ENCODE measurements around the gene TEF. TPM values are rescaled to one million over a fixed set of nuclear protein-coding genes. Genes with fewer than 3 reads are reported as not detected.

Gene TEF
- total RNA-seq, 2 donors from 2014 or later: 12.7 to 28.9 TPM

GRCh38 chr22:41382098-41382578, 396 bp downstream of the TEF start:
- H3K27ac ChIP-seq: peak overlapping the region; percentile 98
- H3K4me1 ChIP-seq: peaks cover 9% of the 10 kb centered on the region
- no peaks in the 10 kb centered on the region for H3K9me3 ChIP-seq
- intact Hi-C loops (cut with DNase I): no loop called here
- TF ChIP-seq, protein P1, sequence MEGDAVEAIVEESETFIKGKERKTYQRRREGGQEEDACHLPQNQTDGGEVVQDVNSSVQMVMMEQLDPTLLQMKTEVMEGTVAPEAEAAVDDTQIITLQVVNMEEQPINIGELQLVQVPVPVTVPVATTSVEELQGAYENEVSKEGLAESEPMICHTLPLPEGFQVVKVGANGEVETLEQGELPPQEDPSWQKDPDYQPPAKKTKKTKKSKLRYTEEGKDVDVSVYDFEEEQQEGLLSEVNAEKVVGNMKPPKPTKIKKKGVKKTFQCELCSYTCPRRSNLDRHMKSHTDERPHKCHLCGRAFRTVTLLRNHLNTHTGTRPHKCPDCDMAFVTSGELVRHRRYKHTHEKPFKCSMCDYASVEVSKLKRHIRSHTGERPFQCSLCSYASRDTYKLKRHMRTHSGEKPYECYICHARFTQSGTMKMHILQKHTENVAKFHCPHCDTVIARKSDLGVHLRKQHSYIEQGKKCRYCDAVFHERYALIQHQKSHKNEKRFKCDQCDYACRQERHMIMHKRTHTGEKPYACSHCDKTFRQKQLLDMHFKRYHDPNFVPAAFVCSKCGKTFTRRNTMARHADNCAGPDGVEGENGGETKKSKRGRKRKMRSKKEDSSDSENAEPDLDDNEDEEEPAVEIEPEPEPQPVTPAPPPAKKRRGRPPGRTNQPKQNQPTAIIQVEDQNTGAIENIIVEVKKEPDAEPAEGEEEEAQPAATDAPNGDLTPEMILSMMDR (IDR thresholded peaks at IDR 0.05): no peak
- H3K36me3 ChIP-seq: no peaks in the 10 kb centered on the region
- H3K9ac ChIP-seq (ENCODE audit: low read depth in 2 of 2, low read length in 2 of 2): peak overlapping the region; percentile 82 to 86
- no peaks in the 10 kb centered on the region for H3K27me3 ChIP-seq
- DNase-seq: peak; percentile 74
- H3K4me3 ChIP-seq: peak overlapping the region; percentile 61

DNA sequence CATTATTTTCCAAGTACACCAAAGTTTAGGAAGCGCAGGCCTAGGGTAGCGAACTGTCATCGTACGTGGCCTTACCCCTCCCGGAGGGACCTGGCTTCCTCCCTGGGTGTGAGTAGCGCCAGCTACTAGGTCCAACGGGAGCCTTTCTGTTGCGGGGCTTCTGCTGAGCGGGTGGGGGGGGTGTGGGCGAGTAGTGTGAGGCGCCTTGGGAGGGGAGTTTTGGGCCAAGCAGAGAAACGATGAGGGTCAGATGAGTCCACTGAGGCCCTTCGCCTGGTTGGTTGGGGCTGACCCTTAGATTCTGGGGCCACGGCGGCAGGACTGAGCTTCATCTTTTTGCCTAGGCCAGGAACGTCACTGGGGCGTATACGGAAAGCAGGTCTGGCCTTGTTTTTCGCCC, 868 bp downstream of the TEF start:
- H3K27me3 ChIP-seq: no peaks in the 10 kb centered on the region
- peak overlapping the region; percentile 82 to 86 for H3K9ac ChIP-seq (ENCODE audit: low read depth in 2 of 2, low read length in 2 of 2)
- H3K9me3 ChIP-seq: no peaks in the 10 kb centered on the region
- H3K4me1 ChIP-seq: peaks cover 9% of the 10 kb centered on the region
- peak overlapping the region; percentile 98 for H3K27ac ChIP-seq
- peak overlapping the region; percentile 61 for H3K4me3 ChIP-seq
- TF ChIP-seq, protein P1 (IDR thresholded peaks at IDR 0.05): no peak
- no peaks in the 10 kb centered on the region for H3K36me3 ChIP-seq
- intact Hi-C loops (cut with DNase I): no loop called here
- peak; percentile 42 for DNase-seq

DNA sequence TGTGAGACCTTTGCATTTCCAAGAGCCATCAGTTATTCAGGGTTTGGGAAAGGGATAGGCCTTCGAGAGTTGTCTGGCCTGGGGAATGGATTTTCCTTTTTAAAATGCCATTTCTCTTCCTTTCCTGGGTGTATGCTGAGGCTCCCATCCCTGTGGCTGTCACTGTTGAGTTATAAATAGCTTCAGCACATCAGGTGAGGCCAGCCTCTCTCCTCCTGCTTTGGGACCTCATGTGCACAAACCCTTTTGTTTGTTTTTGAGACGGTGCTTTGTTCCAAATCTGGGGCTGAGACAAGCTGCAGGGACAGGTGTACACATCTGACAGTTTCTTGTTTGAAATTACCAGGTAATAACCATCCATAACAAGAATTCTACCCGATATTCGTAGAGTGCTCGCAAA, 1.3 kb downstream of the TEF start:
- intact Hi-C loops (cut with DNase I): no loop called here
- peak overlapping the region; percentile 98 for H3K27ac ChIP-seq
- TF ChIP-seq, protein P1 (IDR thresholded peaks at IDR 0.05): no peak
- no peaks in the 10 kb centered on the region for H3K9me3 ChIP-seq
- peak overlapping the region; percentile 82 to 86 for H3K9ac ChIP-seq (ENCODE audit: low read depth in 2 of 2, low read length in 2 of 2)
- H3K4me3 ChIP-seq: peak overlapping the region; percentile 61
- no peaks in the 10 kb centered on the region for H3K36me3 ChIP-seq
- H3K4me1 ChIP-seq: peaks cover 9% of the 10 kb centered on the region
- no peaks in the 10 kb centered on the region for H3K27me3 ChIP-seq
- DNase-seq: no peak

GRCh38 chr22:41384128-41384527, 2.4 kb downstream of the TEF start:
- no peak for DNase-seq
- H3K9ac ChIP-seq (ENCODE audit: low read depth in 2 of 2, low read length in 2 of 2): peak overlapping the region in 1 of 2 donors; percentile 86
- H3K4me1 ChIP-seq: peaks cover 9% of the 10 kb centered on the region
- H3K27me3 ChIP-seq: no peaks in the 10 kb centered on the region
- TF ChIP-seq, protein P1 (IDR thresholded peaks at IDR 0.05): no peak
- peak overlapping the region; percentile 98 for H3K27ac ChIP-seq
- H3K4me3 ChIP-seq: no peak overlapping the region
- intact Hi-C loops (cut with DNase I): no loop called here
- no peaks in the 10 kb centered on the region for H3K9me3 ChIP-seq
- no peaks in the 10 kb centered on the region for H3K36me3 ChIP-seq

DNA sequence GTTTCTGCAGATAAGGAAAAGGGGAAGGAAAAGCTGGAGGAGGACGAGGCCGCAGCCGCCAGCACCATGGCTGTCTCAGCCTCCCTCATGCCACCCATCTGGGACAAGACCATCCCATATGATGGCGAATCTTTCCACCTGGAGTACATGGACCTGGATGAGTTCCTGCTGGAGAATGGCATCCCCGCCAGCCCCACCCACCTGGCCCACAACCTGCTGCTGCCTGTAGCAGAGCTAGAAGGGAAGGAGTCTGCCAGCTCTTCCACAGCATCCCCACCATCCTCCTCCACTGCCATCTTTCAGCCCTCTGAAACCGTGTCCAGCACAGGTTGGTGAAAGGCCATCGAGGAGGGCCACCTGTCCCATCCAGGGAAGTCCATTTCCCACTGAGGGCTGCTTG, 5.6 kb downstream of the TEF start:
- Histone ChIP-seq H3K36me3 (no peaks in the 10 kb centered on the region), H3K9me3 (no peaks in the 10 kb centered on the region), H3K4me1 (peaks cover 9% of the 10 kb centered on the region), H3K27ac (no peak overlapping the region), H3K27me3 (no peaks in the 10 kb centered on the region), H3K4me3 (no peak overlapping the region), H3K9ac (ENCODE audit: low read depth in 2 of 2, low read length in 2 of 2) (no peak overlapping the region)
- no peak for DNase-seq
- TF ChIP-seq, protein P1 (IDR thresholded peaks at IDR 0.05): no peak
- intact Hi-C loops (cut with DNase I): no loop called here
